NCI-H2081 (cell line): ENCODE results near the gene PALLD.

Experiments used
- DNase-seq, 2 experiments: peaks; one replicate each; lab custom pipeline; 2025; lab: John Stamatoyannopoulos, UW

PALLD gene

DNA sequence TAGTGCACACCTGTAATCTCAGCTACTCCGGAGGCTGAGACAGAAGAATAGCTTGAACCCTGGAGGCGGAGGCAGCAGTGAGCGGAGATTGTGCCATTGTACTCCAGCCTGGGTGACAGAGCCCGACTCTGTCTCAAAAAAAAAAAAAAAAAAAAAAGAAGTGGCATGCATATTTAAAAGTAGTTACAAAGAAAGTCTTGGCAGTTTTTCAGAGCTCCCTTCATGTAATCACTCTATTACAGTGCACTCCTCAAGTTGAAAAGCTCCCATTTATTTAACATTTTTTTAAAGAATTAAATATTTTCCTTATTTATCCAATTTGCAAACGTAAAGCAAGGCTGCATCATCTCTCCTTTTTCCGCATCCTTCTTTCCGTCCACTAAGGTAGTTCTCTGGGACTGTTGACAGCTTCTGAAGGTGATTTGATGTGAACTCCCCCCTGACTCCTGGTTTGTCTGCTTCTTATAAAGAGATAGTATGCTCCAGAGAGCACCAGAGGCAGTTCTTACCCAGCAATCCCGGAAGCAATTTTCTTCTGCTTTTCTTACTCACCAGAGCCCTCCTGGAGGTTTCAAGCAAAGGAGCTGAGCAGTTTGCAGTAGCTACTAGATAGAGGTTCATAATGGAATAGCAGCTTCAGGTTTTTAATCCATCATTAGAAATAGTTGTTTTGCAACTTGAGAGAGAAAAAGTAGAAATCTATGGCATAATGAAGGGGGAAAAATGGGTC is 151.0 kb downstream of the PALLD start:
- DNase-seq = no peak

- no peak for DNase-seq
Observed at GRCh38 chr4:168648494-168648893, 151.6 kb downstream of the PALLD start.

GRCh38 chr4:168648929-168649328 is 152.1 kb downstream of the PALLD start:
- no peak for DNase-seq

DNA sequence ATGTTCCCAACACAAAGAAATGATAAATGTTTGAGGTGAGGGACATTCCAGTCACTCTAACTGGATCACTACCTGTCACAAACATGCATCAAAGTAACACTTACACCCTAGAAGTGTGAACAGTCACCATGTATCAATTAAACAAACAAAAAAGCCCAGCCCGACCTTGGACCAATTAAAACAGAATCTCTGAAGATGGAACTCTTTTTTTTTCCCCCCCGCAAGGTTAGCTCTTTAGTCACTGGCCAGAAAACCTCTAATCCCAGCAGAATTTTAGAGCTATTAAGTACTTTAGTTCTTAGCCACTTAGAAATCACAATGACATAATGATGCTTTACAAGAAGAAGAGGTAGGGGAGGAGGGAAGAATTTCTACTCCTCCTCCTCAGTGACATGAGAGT is 154.5 kb downstream of the PALLD start:
- DNase-seq = no peak

DNA sequence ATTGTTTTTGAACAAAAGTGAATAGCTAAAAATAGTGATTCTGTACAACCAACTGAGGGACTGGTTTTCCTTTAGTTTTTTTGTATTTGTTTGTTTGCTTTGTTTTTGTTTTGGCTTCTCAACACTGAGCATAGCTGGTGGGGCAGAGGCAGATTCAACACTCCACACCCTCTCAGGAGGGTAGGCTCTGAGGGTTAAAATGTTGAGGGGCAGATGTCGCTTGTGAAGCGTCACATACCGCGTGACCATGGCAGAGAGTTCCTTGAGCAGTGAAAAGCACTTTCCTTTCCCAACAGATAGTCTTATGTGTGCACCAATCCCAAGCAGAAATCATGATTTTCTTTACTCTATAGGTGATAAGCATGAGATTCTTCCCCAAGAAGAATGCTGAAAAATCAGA is 155.0 kb downstream of the PALLD start:
- no peak for DNase-seq

DNA sequence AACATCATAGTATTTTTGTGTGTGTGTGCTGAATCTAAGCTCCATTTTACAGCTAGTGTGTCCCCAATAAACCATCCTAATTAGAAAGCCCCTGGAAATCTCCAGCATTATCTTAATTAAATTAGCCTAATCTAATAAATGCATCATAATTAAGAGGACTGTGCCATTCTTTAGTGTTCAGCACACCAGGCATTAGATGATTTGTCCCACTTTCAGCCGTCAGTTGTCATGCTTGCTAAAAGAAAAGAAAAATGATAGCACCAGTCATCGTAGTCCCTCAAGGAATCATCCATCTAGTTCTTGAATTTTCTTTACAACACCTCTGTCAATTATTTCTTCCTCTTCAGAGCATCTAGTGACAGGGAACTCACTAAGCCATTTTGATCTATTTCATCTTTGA is 155.9 kb downstream of the PALLD start:
- no peak for DNase-seq

GRCh38 chr4:168654104-168654847 is 157.4 kb downstream of the PALLD start:
- DNase-seq = peak; percentile 54 to 89

- DNase-seq = no peak
Observed at GRCh38 chr4:168654848-168655174, 158.0 kb downstream of the PALLD start.

- peak in 1 of 2 experiments; percentile 9 for DNase-seq
Observed at GRCh38 chr4:168655182-168655581, 158.3 kb downstream of the PALLD start.

DNA sequence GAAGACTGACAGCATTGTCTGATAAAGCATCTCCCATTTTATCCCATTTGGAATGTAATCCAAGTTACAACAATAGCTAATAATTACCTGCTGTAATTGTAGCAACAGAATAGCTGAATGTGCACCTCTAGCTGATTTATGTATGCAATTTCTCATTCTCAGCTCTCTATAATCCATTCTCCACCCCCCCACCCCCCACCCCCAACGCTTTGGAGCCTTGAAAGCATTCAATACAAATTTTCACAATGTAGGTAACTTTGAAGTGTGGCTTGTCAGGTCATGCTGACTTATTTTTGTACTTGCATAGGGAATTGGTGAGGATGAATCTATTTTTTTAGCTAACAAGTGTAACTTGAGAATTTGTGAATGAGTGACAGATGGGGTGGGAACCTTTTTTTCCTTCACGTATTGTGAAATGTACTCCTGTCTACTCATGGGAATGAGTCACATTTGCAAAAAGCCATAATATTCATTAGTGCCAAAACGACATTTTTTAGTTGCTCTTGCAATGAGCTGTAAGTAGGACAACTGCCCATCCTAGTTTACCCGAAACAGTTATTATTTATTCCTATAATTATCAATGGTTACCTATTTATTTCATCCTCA is 159.3 kb downstream of the PALLD start:
- DNase-seq = peak in 1 of 2 experiments; percentile 7

- DNase-seq = no peak
Observed at GRCh38 chr4:168656946-168657473, 160.2 kb downstream of the PALLD start.

DNA sequence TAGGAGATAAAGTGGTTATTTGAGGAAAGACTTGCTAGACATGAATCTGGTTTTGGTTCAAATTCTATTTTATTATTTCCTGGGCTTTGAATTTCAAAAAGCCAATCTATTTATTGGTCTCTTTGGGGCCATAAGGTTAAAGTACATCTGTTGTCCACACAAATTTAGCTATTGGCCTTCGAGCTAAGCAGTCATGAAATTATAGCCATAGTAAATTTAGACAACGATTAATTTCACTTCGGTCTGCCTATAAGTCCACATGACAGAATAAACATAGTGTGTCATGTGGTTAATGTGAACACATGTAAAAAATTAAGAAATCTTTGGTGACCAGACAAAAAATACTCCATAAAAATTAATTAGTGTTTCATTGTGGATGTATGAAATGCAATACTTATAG is 161.9 kb downstream of the PALLD start:
- no peak for DNase-seq

GRCh38 chr4:168659741-168660465 is 163.1 kb downstream of the PALLD start:
- DNase-seq = no peak

DNA sequence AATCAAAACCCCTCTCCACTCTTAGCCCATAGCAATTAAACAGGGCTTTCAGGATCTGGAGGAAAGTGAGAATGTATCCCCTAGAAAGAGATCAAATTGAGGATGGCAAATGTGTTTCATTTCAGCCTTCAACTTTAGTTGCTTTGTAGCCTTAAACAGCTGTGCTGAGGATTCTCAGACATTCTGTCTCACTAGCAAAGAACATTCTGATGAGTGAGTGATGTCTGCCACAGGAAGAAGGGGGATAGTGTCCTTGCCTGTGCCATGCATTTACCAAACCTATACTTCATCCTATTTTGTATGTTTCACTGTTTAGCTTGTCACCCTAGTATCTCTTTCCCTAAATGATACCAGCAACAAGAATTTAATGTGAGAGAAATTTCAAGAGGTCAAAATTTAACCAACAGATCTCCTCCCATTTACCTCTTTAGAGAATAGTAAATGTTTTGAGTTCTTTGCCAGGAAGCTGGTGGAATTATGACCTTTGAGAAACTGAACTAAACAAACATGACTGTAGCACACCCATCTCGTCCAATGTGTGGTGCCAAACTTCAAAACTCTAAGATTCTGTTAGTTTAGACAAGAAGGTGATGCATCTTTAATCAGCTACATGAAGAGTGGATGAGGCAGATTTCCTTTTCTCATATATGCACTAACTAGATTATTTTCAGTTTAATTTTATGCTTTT is 165.6 kb downstream of the PALLD start:
- DNase-seq = no peak

- no peak for DNase-seq
Observed at GRCh38 chr4:168664242-168664891, 167.5 kb downstream of the PALLD start.

DNA sequence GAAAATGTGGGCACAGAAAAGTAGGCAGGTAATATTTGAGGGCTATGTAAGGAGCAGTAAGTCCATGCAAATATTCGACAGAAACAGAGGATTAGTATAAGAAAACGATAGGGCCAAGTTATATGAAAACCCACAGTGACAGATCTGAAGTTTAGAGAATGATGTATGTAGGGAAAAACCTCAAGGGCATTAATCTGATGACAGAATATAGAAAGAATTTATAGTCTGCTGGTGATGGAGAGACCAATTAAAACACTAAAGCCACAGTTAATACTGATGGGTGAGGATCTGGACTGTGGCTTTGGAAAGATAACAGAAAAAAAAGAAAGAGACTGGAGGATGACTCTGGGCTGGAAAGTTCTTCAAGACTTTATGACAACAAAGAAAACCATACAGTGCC is 169.7 kb downstream of the PALLD start:
- no peak for DNase-seq

DNA sequence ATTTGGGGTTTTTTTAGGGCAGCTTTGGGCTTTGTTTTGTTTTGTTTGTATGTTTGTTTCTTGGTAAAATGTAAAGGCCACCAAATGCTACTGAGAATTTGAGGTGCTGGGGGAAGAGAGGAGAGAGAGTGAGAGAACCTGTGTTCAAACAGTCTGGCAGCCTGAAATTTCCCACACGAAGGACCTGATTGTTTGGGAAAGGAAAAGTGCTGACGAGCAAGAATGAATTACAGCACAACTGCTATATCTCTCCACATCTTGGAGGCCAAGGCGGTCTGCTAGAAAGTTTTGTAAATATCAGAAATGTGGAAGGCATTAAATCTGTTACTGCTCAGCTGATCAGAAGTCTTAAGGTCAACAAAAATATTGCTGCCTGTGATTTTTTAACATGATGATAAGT is 170.5 kb downstream of the PALLD start:
- DNase-seq = no peak

GRCh38 chr4:168667921-168668320 is 171.1 kb downstream of the PALLD start:
- no peak for DNase-seq

DNA sequence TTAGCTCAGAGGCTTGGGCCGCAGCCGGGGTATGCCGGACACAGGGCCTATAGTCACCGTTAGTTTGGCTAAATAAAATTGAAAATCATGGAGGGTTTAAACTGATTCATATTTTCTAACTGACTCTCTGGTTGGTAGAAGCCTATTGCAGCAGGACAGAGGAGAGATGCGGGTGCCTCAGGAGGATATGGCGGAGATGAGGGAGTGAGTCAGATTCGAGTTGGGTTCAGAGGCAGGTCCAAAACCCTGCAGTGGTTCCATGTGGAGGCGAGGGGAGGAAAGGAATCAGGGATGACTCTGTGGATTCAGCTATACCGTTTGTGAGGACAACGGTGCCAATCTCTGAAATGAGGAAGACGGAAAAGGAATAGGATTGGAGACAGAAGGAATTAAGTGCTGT is 176.6 kb downstream of the PALLD start:
- no peak for DNase-seq

- no peak for DNase-seq
Observed at GRCh38 chr4:168674077-168674747, 177.4 kb downstream of the PALLD start.

DNA sequence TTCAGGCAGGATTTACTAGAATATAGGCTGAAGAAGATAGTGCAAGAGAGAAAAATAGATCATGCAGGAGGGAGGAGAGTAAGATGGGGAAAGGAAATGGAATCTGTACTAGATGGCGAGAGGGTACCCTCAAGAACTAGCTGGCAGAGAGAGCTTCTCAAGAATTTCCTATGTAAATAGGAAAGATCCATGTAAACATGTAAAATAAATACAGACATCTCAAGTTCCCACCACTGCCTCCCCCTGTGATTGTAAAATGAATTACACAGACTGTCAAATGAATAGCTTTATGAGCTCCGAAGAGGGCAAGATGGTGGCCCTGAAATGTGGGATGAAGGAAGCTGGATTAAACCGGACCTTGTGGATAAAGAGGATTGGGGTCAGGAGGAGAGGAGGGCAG is 178.0 kb downstream of the PALLD start:
- DNase-seq = no peak
